Naive B cell (primary cell): ENCODE data around the gene TRIM17. TPM values are rescaled to one million over a fixed set of nuclear protein-coding genes. Genes with fewer than 3 reads are reported as not detected.

Source experiments
- ATAC-seq, 2 donors: fragments of 150-1000 bp; cut with Tn5 transposase; 2 replicates each; pipeline ENCODE4 v1.10.0; 2021; ENCODE audit warnings: low read depth in 2 of 2, mild to moderate bottlenecking in 2 of 2, moderate library complexity in 2 of 2
- DNase-seq: peaks from one replicate; pipeline ENCODE4 v3.0.0; 2022
- H3K27ac Mint-ChIP-seq, 6 donors: one replicate each; pipeline ENCODE4 v1.8.0; 2020 to 2022; ENCODE audit warnings: mild to moderate bottlenecking in 6 of 6, mixed read lengths in 6 of 6, moderate library complexity in 5 of 6, inconsistent platforms in 2 of 6
- H3K27me3 Mint-ChIP-seq, 3 donors: one replicate each; pipeline ENCODE4 v1.8.0; 2021 to 2022; ENCODE audit warnings: mixed read lengths in 3 of 3, mild to moderate bottlenecking in 1 of 3
- H3K36me3 Mint-ChIP-seq, 2 donors: one replicate each; pipeline ENCODE4 v1.8.0; 2020 to 2022; ENCODE audit warnings: mixed read lengths in 2 of 2, inconsistent platforms in 1 of 2, mild to moderate bottlenecking in 1 of 2
- H3K4me1 Mint-ChIP-seq, 3 donors: one replicate each; pipeline ENCODE4 v1.8.0; 2020 to 2022; ENCODE audit warnings: mixed read lengths in 3 of 3, inconsistent platforms in 1 of 3, mild to moderate bottlenecking in 1 of 3, moderate library complexity in 1 of 3
- H3K4me3 Mint-ChIP-seq, 8 donors: one replicate each; pipeline ENCODE4 v1.8.0; 2020 to 2022; ENCODE audit warnings: mild to moderate bottlenecking in 8 of 8, mixed read lengths in 8 of 8, moderate library complexity in 8 of 8, inconsistent platforms in 2 of 8
- H3K9me3 Mint-ChIP-seq, 7 donors: one replicate each; pipeline ENCODE4 v1.8.0; 2020 to 2022; ENCODE audit warnings: mixed read lengths in 7 of 7, mild to moderate bottlenecking in 5 of 7, inconsistent platforms in 2 of 7, moderate library complexity in 1 of 7
- polyA plus RNA-seq, 6 donors: library from polyadenylated mRNA; unstranded; fragments of 300-500 nt; fragmentation: Illumina TruSeq; gene quantifications; one replicate each; pipeline ENCODE4 v1.2.3, GENCODE V29; 2021; ENCODE audit warnings: low read depth in 6 of 6

Gene TRIM17
- polyA plus RNA-seq, 6 donors from 2014 or later: 0.24 to 0.27 (median 0.26) TPM; not detected in 2

DNA sequence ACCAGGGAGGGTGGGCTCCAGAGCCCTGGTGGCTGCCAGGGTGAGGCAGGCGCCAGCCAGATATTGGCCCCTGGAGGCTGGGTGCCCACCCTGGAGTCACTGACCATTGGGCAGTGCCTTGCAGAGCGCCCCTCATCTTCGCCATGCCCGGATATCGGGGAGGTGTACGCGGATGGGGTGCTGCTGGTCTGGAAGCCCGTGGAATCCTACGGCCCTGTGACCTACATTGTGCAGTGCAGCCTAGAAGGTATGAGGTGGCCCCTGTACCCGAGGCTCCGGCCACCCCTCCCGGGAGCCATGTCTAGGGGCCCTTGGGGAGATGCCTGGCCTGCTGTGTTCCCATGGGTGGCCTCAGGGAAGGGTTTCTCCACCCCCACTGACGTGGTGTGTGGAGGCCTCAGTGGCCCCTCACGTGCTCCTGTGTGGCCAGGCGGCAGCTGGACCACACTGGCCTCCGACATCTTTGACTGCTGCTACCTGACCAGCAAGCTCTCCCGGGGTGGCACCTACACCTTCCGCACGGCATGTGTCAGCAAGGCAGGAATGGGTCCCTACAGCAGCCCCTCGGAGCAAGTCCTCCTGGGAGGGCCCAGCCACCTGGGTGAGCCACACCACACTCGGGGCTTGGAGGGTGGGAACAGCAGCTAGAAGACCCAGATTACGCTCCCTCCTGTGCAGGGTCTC is 40.9 kb downstream of the TRIM17 start:
- ATAC-seq (no peak), DNase-seq (no peak)
- H3K27ac Mint-ChIP-seq: no peak overlapping the region
- H3K4me1 Mint-ChIP-seq: peaks cover 7 to 15% (median 8%) of the 10 kb centered on the region in 3 donors
- H3K4me3 Mint-ChIP-seq: no peak overlapping the region
- H3K27me3 Mint-ChIP-seq: peaks cover 6 to 36% (median 29%) of the 10 kb centered on the region in 3 donors
- no peaks in the 10 kb centered on the region for H3K36me3 Mint-ChIP-seq
- H3K9me3 Mint-ChIP-seq: no peaks in the 10 kb centered on the region

DNA sequence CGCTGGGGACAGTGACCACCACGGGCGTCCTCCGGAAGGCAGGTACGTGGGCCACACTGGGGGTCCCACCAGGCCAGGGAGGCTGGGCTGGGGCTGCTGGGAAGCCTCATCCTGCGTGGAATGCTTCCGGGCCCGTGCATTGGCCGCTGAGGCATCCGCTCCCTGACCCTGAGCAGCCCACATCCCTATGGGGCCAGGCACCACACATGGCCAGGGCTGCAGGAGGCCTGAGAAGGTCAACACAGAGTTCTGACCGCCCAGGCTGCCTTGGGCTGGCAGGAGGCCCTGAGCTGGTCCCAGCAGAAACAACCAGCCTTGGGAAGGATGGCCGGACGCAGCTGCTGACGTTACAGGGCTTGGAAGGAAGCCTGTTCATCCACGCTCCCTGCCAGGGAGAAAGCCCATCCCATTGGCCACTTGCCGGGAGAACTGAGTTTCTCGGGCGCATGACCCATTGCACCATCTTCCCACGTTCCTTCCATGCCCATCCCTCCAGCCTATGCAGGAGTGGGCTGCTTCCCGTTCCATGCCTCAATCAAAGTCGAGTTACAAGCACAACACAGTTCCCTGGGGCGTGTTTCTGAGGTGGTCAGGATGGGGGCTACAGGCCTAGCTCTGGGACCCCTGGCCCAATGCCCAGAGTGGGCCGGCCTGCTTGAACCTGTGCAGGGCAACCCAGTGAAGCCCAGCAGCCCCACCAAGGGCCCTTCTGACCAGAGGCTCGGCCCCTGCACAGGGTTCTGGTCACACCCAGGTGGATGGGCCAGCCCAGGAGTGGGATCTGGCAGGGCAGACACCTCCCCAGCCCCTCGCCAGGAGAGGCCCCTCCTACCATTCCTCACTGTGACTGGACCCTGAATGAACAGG is 41.7 kb downstream of the TRIM17 start:
- ATAC-seq (no peak), DNase-seq (no peak)
- Mint-ChIP-seq H3K27me3 (peaks cover 5 to 29% (median 22%) of the 10 kb centered on the region in 3 donors), H3K36me3 (no peaks in the 10 kb centered on the region), H3K4me3 (no peak overlapping the region), H3K27ac (no peak overlapping the region), H3K4me1 (peaks cover 7 to 14% (median 8%) of the 10 kb centered on the region in 3 donors), H3K9me3 (no peaks in the 10 kb centered on the region)

GRCh38 chr1:228373681-228374571 is 42.7 kb downstream of the TRIM17 start:
- H3K4me3 Mint-ChIP-seq: no peak overlapping the region
- DNase-seq: no peak
- peaks cover 3 to 19% (median 12%) of the 10 kb centered on the region in 3 donors for H3K27me3 Mint-ChIP-seq
- ATAC-seq: no peak
- H3K9me3 Mint-ChIP-seq: no peaks in the 10 kb centered on the region
- no peak overlapping the region for H3K27ac Mint-ChIP-seq
- no peaks in the 10 kb centered on the region for H3K36me3 Mint-ChIP-seq
- peaks cover 4% of the 10 kb centered on the region in 3 donors for H3K4me1 Mint-ChIP-seq

GRCh38 chr1:228373004-228373680 is 43.5 kb downstream of the TRIM17 start:
- Mint-ChIP-seq H3K4me3 (peak overlapping the region in 1 of 8 donors; percentile 54), H3K9me3 (no peaks in the 10 kb centered on the region), H3K27me3 (peaks cover 0 to 14% (median 7%) of the 10 kb centered on the region in 3 donors), H3K36me3 (no peaks in the 10 kb centered on the region), H3K4me1 (no peaks in the 10 kb centered on the region), H3K27ac (no peak overlapping the region)
- DNase-seq: no peak
- ATAC-seq: no peak

GRCh38 chr1:228372183-228373003 is 44.3 kb downstream of the TRIM17 start:
- Mint-ChIP-seq H3K27ac (no peak overlapping the region), H3K4me1 (no peaks in the 10 kb centered on the region), H3K4me3 (no peak overlapping the region), H3K36me3 (no peaks in the 10 kb centered on the region), H3K27me3 (peaks cover 0 to 8% (median 7%) of the 10 kb centered on the region in 3 donors), H3K9me3 (no peaks in the 10 kb centered on the region)
- DNase-seq: no peak
- no peak for ATAC-seq

DNA sequence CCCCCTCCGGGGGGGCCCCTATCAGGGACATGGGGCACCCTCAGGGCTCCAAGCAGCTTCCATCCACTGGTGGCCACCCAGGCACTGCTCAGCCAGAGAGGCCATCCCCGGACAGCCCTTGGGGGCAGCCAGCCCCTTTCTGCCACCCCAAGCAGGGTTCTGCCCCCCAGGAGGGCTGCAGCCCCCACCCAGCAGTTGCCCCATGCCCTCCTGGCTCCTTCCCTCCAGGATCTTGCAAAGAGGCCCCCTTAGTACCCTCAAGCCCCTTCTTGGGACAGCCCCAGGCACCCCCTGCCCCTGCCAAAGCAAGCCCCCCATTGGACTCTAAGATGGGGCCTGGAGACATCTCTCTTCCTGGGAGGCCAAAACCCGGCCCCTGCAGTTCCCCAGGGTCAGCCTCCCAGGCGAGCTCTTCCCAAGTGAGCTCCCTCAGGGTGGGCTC is 44.9 kb downstream of the TRIM17 start:
- DNase-seq (no peak), ATAC-seq (no peak)
- Mint-ChIP-seq H3K4me1 (no peaks in the 10 kb centered on the region), H3K4me3 (no peak overlapping the region), H3K27ac (no peak overlapping the region), H3K27me3 (peaks cover 0 to 8% (median 7%) of the 10 kb centered on the region in 3 donors), H3K36me3 (no peaks in the 10 kb centered on the region), H3K9me3 (no peaks in the 10 kb centered on the region)

DNA sequence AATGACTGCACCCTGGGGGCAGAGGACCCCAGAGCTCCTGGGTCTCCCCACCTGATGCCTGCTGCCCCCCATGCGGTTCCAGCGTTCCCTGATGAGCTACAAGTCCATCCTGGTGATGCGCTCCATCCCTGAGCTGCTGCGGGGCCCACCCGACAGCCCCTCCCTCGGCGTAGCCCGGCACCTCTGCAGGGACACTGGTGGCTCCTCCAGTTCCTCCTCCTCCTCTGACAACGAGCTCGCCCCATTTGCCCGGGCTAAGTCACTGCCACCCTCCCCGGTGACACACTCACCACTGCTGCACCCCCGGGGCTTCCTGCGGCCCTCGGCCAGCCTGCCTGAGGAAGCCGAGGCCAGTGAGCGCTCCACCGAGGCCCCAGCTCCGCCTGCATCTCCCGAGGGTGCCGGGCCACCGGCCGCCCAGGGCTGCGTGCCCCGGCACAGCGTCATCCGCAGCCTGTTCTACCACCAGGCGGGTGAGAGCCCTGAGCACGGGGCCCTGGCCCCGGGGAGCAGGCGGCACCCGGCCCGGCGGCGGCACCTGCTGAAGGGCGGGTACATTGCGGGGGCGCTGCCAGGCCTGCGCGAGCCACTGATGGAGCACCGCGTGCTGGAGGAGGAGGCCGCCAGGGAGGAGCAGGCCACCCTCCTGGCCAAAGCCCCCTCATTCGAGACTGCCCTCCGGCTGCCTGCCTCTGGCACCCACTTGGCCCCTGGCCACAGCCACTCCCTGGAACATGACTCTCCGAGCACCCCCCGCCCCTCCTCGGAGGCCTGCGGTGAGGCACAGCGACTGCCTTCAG is 45.5 kb downstream of the TRIM17 start:
- no peak for DNase-seq
- no peak overlapping the region for H3K27ac Mint-ChIP-seq

DNA sequence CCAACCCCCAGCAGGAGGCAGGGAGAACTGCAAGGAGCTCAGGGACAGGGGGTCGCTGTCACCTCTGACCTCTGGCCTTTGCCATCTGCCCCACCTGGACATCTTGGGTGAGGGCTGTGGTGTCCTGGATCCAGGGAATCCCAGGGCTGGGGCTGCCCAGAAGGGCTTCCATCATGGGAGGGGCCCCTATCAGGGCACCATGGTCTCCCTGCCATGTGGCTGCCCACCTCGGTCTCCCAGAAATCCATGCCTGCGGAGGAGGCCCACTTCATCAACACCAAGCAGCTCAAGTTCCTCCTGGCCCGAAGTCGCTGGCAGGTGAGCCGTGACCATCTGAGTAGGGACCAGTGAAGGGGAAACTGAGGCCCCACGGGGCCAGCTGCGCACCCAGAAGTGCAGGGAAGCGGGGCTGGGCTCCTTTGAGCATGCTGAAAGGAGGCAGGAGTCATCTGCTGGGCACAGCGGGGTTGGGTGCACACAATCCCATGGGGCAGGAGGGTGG is 46.2 kb downstream of the TRIM17 start:
- H3K27ac Mint-ChIP-seq: no peak overlapping the region
- ATAC-seq (no peak), DNase-seq (no peak)
- H3K36me3 Mint-ChIP-seq: no peaks in the 10 kb centered on the region
- no peak overlapping the region for H3K4me3 Mint-ChIP-seq
- H3K27me3 Mint-ChIP-seq: no peaks in the 10 kb centered on the region
- no peaks in the 10 kb centered on the region for H3K9me3 Mint-ChIP-seq
- no peaks in the 10 kb centered on the region for H3K4me1 Mint-ChIP-seq

More for the DNA sequence above, 45.5 kb downstream of the TRIM17 start:
- Mint-ChIP-seq H3K27me3 (peaks cover 0 to 4% (median 3%) of the 10 kb centered on the region in 3 donors), H3K36me3 (no peaks in the 10 kb centered on the region), H3K4me1 (no peaks in the 10 kb centered on the region), H3K9me3 (no peaks in the 10 kb centered on the region), H3K4me3 (peak overlapping the region in 1 of 8 donors; percentile 60)
- no peak for ATAC-seq

DNA sequence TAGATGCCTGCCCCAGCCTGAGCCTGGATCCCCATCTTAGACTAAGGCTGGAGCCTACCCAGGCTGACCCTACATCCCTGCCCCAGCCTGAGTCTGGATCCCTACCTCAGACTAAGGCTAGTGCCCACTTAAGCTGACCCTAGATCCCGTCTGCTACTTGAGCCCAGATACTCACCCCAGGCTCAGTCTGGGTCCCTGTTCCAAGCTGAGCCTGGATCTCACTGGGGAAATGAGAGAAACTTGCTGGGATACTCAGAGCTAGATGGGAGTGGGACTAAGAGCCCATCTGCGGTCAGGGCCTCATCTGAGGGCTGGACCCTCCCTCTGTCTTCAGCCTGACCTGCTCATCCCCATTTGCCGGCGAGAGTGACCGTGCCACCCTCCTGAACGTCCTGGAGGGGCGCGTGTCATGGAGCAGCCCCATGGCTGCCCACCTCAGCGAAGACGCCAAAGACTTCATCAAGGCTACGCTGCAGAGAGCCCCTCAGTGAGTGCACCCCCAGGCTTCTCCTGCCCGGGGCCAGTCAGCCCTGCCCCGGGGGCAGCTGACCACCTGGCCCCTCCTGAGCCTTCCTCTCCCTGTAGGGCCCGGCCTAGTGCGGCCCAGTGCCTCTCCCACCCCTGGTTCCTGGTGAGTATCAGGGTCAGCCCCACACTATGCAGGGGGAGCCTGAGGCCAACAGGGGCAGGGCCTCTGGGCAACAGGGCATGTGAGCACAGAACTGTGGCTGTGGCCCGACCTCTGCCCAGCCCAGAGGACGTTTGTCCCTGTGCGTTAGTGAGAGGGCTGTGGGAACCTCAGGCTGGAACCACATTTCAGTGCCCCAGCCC is 46.8 kb downstream of the TRIM17 start:
- DNase-seq: no peak
- Mint-ChIP-seq H3K27ac (no peak overlapping the region), H3K27me3 (no peaks in the 10 kb centered on the region), H3K4me3 (no peak overlapping the region), H3K9me3 (no peaks in the 10 kb centered on the region), H3K36me3 (no peaks in the 10 kb centered on the region), H3K4me1 (no peaks in the 10 kb centered on the region)
- ATAC-seq: no peak

DNA sequence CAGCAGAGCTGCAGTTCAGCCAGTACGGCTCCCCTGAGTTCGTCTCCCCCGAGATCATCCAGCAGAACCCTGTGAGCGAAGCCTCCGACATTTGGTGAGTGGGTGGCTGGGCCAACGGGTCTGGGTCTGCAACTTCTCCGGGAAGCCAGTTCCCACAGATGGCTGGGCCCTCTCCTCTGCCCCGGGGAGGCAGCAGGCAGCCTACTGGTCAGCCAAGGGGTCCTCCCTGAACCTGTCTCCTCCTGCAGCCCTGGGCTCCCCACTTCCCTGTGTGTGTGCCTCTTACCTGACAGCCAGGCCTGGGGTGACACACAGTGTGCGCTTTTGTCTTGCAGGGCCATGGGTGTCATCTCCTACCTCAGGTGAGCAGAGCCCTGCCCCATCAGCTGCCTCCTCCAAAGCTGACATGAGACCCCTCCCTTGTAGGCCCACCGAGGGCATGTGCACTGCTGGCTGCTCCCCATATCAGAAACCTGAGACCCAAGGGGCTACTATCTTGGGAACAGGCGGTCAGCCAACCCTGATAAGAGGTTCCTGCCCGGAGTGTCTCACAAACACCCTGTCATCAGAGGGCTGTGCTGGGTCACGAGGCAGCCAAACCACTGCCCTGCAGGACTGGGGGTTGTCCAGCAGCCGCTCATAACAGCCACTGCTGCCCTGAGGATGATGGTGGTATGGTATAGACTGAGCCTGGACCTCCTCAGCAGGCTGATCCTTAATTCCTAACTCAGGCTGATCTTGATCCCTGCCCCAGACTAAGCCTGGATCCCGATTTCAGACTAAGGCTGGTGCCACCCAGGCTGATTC is 47.7 kb downstream of the TRIM17 start:
- ATAC-seq (no peak), DNase-seq (no peak)
- peaks cover 0 to 2% (median 0%) of the 10 kb centered on the region in 3 donors for H3K4me1 Mint-ChIP-seq
- H3K9me3 Mint-ChIP-seq: no peaks in the 10 kb centered on the region
- no peaks in the 10 kb centered on the region for H3K27me3 Mint-ChIP-seq
- H3K27ac Mint-ChIP-seq: peak overlapping the region in 1 of 6 donors; percentile 38
- H3K4me3 Mint-ChIP-seq: no peak overlapping the region
- no peaks in the 10 kb centered on the region for H3K36me3 Mint-ChIP-seq
